GM12878 (cell line): ENCODE measurements around the gene NKAIN4. TPM values are rescaled to one million over a fixed set of nuclear protein-coding genes. Genes with fewer than 3 reads are reported as not detected.

Experiments
- ATAC-seq: fragments of 200-7000 bp; cut with Tn5 transposase; 3 replicates; pipeline ENCODE4 v1.9.1; 2020; ENCODE audit warnings: mild to moderate bottlenecking, moderate library complexity
- BruUV-seq: library from RNA; stranded (reverse); fragments of 400-500 nt; replicated peaks from 2 replicates; lab custom pipeline; 2021; lab: Mats Ljungman, UMichigan
- CTCF ChIA-PET: fragments of 300-600 bp; sonication (Branson Sonifier 250); formaldehyde crosslinking; extraction: SDS; loops from one replicate; lab custom pipeline; 2021; ENCODE audit warnings: inconsistent platforms; lab: Yijun Ruan, JAX
- POLR2A ChIA-PET: fragments of 350-600 bp; formaldehyde crosslinking; extraction: SDS; loops from one replicate; lab custom pipeline; 2021; ENCODE audit warnings: inconsistent platforms; lab: Charles Lee
- RAD21 ChIA-PET: fragments of 300-600 bp; sonication (Branson Sonifier 250); formaldehyde crosslinking; loops from one replicate; lab custom pipeline; 2023; ENCODE audit warnings: antibody characterized with exemption; ENCODE audit not compliant: unreplicated experiment; lab: Charles Lee
- SMC1A ChIA-PET: fragments of 300-600 bp; sonication (Branson Sonifier 250); formaldehyde crosslinking; loops from one replicate; lab custom pipeline; 2023; ENCODE audit not compliant: unreplicated experiment, uncharacterized antibody; lab: Charles Lee
- DNase-seq: peaks from one replicate; pipeline ENCODE4 v3.0.0-alpha.2; 2011; ENCODE audit warnings: low read depth, low spot score
- FAIRE-seq: peaks from 3 replicates; lab custom pipeline; 2011; peaks lifted over from hg19 to GRCh38; lab: Jason Lieb, UNC
- H2AFZ ChIP-seq: 2 replicates; pipeline ENCODE4 v1.6.0; 2011; ENCODE audit warnings: low read depth, low read length, control low read depth; ENCODE audit not compliant: control insufficient read depth
- H3K27ac ChIP-seq: 2 replicates; pipeline ENCODE4 v1.5.1; 2011; ENCODE audit warnings: control low read depth; ENCODE audit not compliant: control insufficient read depth, insufficient read depth
- H3K27me3 ChIP-seq, 2 experiments: replicated peaks in 1 of 2; 2 replicates each; pipeline versions ENCODE4 v1.6.0 to v1.6.1; 2011; ENCODE audit warnings: low read length in 1 of 2; ENCODE audit not compliant: control insufficient read depth in 2 of 2, insufficient read depth in 2 of 2
- H3K36me3 ChIP-seq, 2 experiments: 2 replicates each; pipeline ENCODE4 v1.5.1; 2011; ENCODE audit warnings: low read length in 1 of 2; ENCODE audit not compliant: control insufficient read depth in 2 of 2, insufficient read depth in 2 of 2
- H3K4me1 ChIP-seq: 2 replicates; pipeline ENCODE4 v1.6.1; 2011; ENCODE audit warnings: mild to moderate bottlenecking, low read length, moderate library complexity, mixed read lengths; ENCODE audit not compliant: control insufficient read depth, insufficient read depth
- H3K4me2 ChIP-seq: 2 replicates; pipeline ENCODE4 v1.6.0; 2011; ENCODE audit warnings: control low read depth; ENCODE audit not compliant: control insufficient read depth, insufficient read depth
- H3K4me3 ChIP-seq: fragments of 200-600 bp; sonication (generic); 2 replicates; pipeline ENCODE4 v1.5.1; 2016
- H3K79me2 ChIP-seq: 2 replicates; pipeline ENCODE4 v1.6.0; 2011; ENCODE audit warnings: low read length; ENCODE audit not compliant: control insufficient read depth, insufficient read depth
- H3K9ac ChIP-seq: 2 replicates; pipeline ENCODE4 v1.8.0; 2011; ENCODE audit warnings: low read length, control low read depth, mixed read lengths; ENCODE audit not compliant: control insufficient read depth, insufficient read depth
- H3K9me3 ChIP-seq: replicated peaks from 3 replicates; pipeline ENCODE4 v1.5.1; 2011; ENCODE audit warnings: mild to moderate bottlenecking, low read length; ENCODE audit not compliant: control insufficient read depth, insufficient read depth
- H4K20me1 ChIP-seq: 2 replicates; pipeline ENCODE4 v1.6.0; 2011; ENCODE audit not compliant: control insufficient read depth, insufficient read depth
- CHD4 ChIP-seq: fragments of 200-600 bp; sonication (generic); IDR thresholded peaks from 2 replicates; pipeline ENCODE4 v1.6.1; 2016; ENCODE audit warnings: mild to moderate bottlenecking
- EED ChIP-seq: sonication (generic); IDR thresholded peaks from 2 replicates; pipeline ENCODE4 v1.6.1; 2016; ENCODE audit warnings: antibody characterized with exemption, low read depth
- FOS ChIP-seq: IDR thresholded peaks from 3 replicates; pipeline ENCODE4 v1.6.1; 2011; ENCODE audit warnings: borderline replicate concordance; ENCODE audit not compliant: insufficient read length; ENCODE audit errors: extremely low read depth
- FOXK2 ChIP-seq: fragments of 450-650 bp; IDR thresholded peaks from 2 replicates; pipeline ENCODE4 v1.6.1; 2017; ENCODE audit warnings: mild to moderate bottlenecking, moderate library complexity
- JUNB ChIP-seq: IDR thresholded peaks from 2 replicates; pipeline ENCODE4 v1.6.1; 2016; ENCODE audit warnings: antibody characterized with exemption, mild to moderate bottlenecking
- MEF2B ChIP-seq: fragments of 450-650 bp; IDR thresholded peaks from 2 replicates; pipeline ENCODE4 v1.6.1; 2018; ENCODE audit warnings: mild to moderate bottlenecking, moderate library complexity; ENCODE audit not compliant: partially characterized antibody, poor library complexity, severe bottlenecking
- PAX5 ChIP-seq: IDR thresholded peaks from 2 replicates; pipeline ENCODE4 v1.6.1; 2011; ENCODE audit warnings: low read depth, low read length, borderline replicate concordance
- RAD51 ChIP-seq: fragments of 450-650 bp; IDR thresholded peaks from 2 replicates; pipeline ENCODE4 v1.6.1; 2016; ENCODE audit warnings: moderate library complexity, mild to moderate bottlenecking, inconsistent platforms
- SPI1 ChIP-seq: IDR thresholded peaks from 2 replicates; pipeline ENCODE4 v1.6.1; 2011; ENCODE audit warnings: low read depth, mild to moderate bottlenecking, low read length, moderate library complexity, borderline replicate concordance; ENCODE audit not compliant: insufficient read depth
- STAT3 ChIP-seq: IDR thresholded peaks from 2 replicates; pipeline ENCODE4 v1.6.1; 2011; ENCODE audit warnings: low read depth, low read length, improper control_type of control experiment
- ZNF217 ChIP-seq: fragments of 450-650 bp; IDR thresholded peaks from 2 replicates; pipeline ENCODE4 v1.6.1; 2017; ENCODE audit warnings: antibody characterized with exemption, mild to moderate bottlenecking
- WGBS: methylation state at CpG from one replicate; pipeline ENCODE4 v1.1.6; 2016; ENCODE audit warnings: low lambda C conversion rate; ENCODE audit not compliant: insufficient replicate concordance, insufficient coverage; ENCODE audit errors: missing lambda C conversion rate; 5-methylcytosine and 5-hydroxymethylcytosine counted together
- in situ Hi-C: fragments of 300-500 bp; cut with MboI; formaldehyde crosslinking; loops from 9 replicates; pipeline ENCODE4 v1.14.3; 2018; ENCODE audit warnings: mixed read lengths
- intact Hi-C: fragments of 100-400 bp; cut with micrococcal nuclease; formaldehyde crosslinking; loops from one replicate; pipeline ENCODE4 v1.14.2; 2022; ENCODE audit not compliant: unreplicated experiment
- polyA plus RNA-seq, 11 experiments: library from polyadenylated mRNA; depleted of rRNA in 4 of 11; unstranded in 6 of 11; stranded (reverse) in 5 of 11; fragments of >200 nt; fragmentation: Nextera tagmentation in 4 of 11; fragmentation: Illumina TruSeq in 1 of 11; extraction: Ambion mirVana in 4 of 11; extraction: Trizol in 1 of 11; gene quantifications; 1 replicate in 1 of 11; 2 replicates in 10 of 11; pipeline versions ENCODE4 v1.2.1 to v1.2.3, GENCODE V29; 2011 to 2016; ENCODE audit warnings: inconsistent platforms in 2 of 11, missing spikeins in 2 of 11, low read depth in 1 of 11
- total RNA-seq, 4 experiments: library from RNA; depleted of rRNA in 3 of 4; stranded (reverse); fragments of >200 nt in 3 of 4; fragmentation: Illumina TruSeq in 1 of 4; extraction: Trizol in 1 of 4; gene quantifications; 2 replicates each; pipeline versions ENCODE4 v1.2.1 to v1.2.3, GENCODE V29; 2013 to 2021
- TF ChIP-seq, protein P1 (sequence below): IDR thresholded peaks from 2 replicates; pipeline ENCODE4 v1.6.1; 2011; ENCODE audit warnings: borderline replicate concordance, low read depth, mild to moderate bottlenecking, moderate library complexity, mixed read lengths, low read length; ENCODE audit not compliant: insufficient read depth; ENCODE audit errors: extremely low read length

The NKAIN4 gene
- total and polyA plus RNA-seq, 10 of the 15 experiments (the other 5 are each of a cell fraction or from before 2014, with no cell fraction given), result 0.11 TPM; not detected in 9

DNA sequence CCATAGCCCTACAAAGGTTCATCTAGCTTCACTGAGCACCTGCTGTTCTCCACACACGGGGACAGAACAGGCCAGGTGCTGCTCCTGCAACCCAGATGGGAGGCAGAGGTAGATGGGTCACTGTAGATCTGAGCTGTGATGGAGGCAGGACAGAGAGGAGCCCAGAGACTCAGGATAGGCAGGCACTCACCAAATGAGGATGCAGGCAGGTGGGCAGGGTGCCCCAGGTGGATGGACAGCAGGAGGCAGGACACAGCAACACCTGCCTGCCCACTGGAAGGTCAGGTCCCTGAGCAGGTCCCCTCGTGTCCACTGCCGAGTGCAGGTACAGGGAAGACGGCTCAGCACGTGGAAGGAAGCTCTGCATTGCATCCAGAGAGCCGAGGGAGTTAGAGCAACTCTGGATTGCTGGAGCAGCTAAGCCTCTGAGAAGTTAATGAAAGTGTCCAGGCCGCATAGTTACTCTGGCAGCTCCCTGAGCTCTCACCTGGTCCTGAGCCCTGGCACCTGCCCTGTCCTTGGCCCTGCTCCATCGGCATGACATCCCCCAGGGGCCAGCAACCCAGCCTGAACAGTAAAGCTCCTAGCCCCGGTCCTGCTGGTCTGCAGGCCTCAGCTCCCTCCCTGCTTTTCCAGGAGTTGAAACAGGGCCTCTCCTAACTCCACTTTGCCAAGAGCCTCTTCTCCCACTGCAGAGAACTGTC lies 33.4 kb downstream of the NKAIN4 start:
- intact Hi-C loops, result loop anchor here (5.0 kb wide), 1 partner anchor 51 kb away; the partner anchor contains the start of gene ARFGAP1
- SMC1A ChIA-PET, result no interaction called here
- no peak for DNase-seq

More for the DNA sequence above, 33.4 kb downstream of the NKAIN4 start:
- H2AFZ ChIP-seq, result no peak overlapping the region
- ChIA-PET POLR2A (no interaction called here), RAD21 (no interaction called here), CTCF (interaction anchor here (0.7 to 1.0 kb wide), 2 partner anchors 12 to 17 kb away, joined by 3 read pairs; no protein-coding TSS in a partner anchor)
- no peaks in the 10 kb centered on the region for H3K36me3 ChIP-seq
- no TSS peak for BruUV-seq
- ATAC-seq (no peak), FAIRE-seq (no peak)
- TF ChIP-seq STAT3 (no peak), EED (no peak), ZNF217 (no peak), RAD51 (no peak), SPI1 (no peak), JUNB (no peak), CHD4 (no peak), FOS (no peak), MEF2B (no peak), PAX5 (no peak), FOXK2 (no peak)
- TF ChIP-seq, protein P1, sequence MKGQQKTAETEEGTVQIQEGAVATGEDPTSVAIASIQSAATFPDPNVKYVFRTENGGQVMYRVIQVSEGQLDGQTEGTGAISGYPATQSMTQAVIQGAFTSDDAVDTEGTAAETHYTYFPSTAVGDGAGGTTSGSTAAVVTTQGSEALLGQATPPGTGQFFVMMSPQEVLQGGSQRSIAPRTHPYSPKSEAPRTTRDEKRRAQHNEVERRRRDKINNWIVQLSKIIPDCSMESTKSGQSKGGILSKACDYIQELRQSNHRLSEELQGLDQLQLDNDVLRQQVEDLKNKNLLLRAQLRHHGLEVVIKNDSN, result no peak
- peaks cover 0 to 7% of the 10 kb centered on the region in 2 experiments; a peak in 2 of 4 replicates for H3K27me3 ChIP-seq
- 0% methylated on average over 9 of the region's 9 CpGs for WGBS
- no peak overlapping the region for H3K27ac ChIP-seq
- no peaks in the 10 kb centered on the region for H3K79me2 ChIP-seq
- in situ Hi-C loops, result no loop called here
- no peak overlapping the region for H3K4me3 ChIP-seq
- peaks cover 8% of the 10 kb centered on the region for H3K4me1 ChIP-seq
- H3K9ac ChIP-seq, result no peak overlapping the region
- H4K20me1 ChIP-seq, result no peaks in the 10 kb centered on the region; the same call in 1 of the 2 replicates
- H3K9me3 ChIP-seq, result no peaks in the 10 kb centered on the region
- no peak overlapping the region for H3K4me2 ChIP-seq
